ENCODE measurements around the gene ZBTB5. TPM values are rescaled to one million over a fixed set of nuclear protein-coding genes. Genes with fewer than 3 reads are reported as not detected.

ZBTB5 gene
- total and polyA plus RNA-seq, 2 of the 8 experiments (the other 6 are each of a cell fraction or from before 2014, with no cell fraction given) = 13.3 to 14.5 TPM

DNA sequence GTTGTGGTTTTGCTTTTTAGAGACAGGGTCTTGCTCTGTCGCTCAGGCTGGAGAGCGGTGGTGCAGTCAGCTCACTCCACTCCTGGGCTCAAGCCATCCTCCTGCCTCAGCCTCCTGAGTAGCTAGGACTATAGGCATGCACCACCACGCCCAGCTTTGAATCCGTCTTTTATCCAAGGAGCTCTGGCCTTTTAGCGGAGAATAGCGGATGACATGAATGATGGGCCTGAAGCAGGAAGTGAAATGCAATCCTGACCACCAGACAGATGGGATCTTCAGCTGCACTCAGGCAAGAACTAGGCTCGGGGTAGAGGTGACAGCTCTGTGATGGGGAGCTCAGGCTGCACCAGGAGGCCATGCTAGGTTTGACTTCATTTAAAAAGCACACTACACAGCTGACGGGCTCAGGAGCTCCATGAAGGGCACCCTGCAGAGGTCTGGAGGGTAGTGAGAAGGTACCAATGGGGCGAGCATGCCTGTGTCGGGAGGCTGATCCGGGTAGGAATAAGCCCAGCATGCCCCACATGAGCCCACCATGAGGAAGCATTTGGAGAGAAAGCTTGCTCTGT lies 42.4 kb upstream of the ZBTB5 start:
- CTCF ChIA-PET (ENCODE audit: partially characterized antibody) = interaction anchor here (1.3 to 6.5 kb wide), 5 partner anchors 8 to 59 kb away, joined by 4 to 39 read pairs (median 5); partner anchors contain the start of gene POLR1E
- peaks cover 2 to 30% (median 18%) of the 10 kb centered on the region in 4 experiments; a peak in 7 of 8 replicates for H3K36me3 ChIP-seq (ENCODE audit: control insufficient read depth in 2 of 4, insufficient read depth in 4 of 4, low read length in 3 of 4)
- POLR2A ChIA-PET (ENCODE audit: partially characterized antibody) = interaction anchor here (1.2 to 2.7 kb wide), 5 partner anchors 9 to 42 kb away, joined by 3 to 12 read pairs (median 8); partner anchors contain the start of genes POLR1E and ZBTB5
- TF ChIP-seq YY1 (IDR thresholded peaks at IDR 0.05; ENCODE audit: low read depth, low read length) = no peak
- no peak for TF ChIP-seq KDM4A (IDR thresholded peaks at IDR 0.05; ENCODE audit: low read depth, low read length, severe bottlenecking)
- TF ChIP-seq POLR2A (IDR thresholded peaks at IDR 0.05; ENCODE audit: control extremely low read depth in 1 of 2, low read depth in 2 of 2, low read length in 2 of 2) = no peak
- no peak for TF ChIP-seq SP4 (IDR thresholded peaks at IDR 0.05; ENCODE audit: low read length)

More for the DNA sequence above, 42.4 kb upstream of the ZBTB5 start:
- Histone ChIP-seq H2AK5ac (ENCODE audit: low read depth, low read length) (no peak overlapping the region), H3K23me2 (ENCODE audit: low read depth, low read length) (no peaks in the 10 kb centered on the region), H4K5ac (ENCODE audit: insufficient read length, low read depth, low read length) (no peak overlapping the region), H3K9me3 (ENCODE audit: insufficient read depth in 2 of 2, low read depth in 1 of 2, low read length in 1 of 2) (no peaks in the 10 kb centered on the region), H2BK12ac (ENCODE audit: low read depth, low read length) (no peak overlapping the region), H3K23ac (ENCODE audit: insufficient read length) (no peak overlapping the region), H3K27me3 (replicated peaks in 1 of 4; ENCODE audit: control insufficient read depth in 3 of 4, extremely low read depth in 1 of 4, insufficient read depth in 3 of 4, low read length in 3 of 4) (no peaks in the 10 kb centered on the region), H2BK120ac (replicated peaks; ENCODE audit: low read depth, low read length) (no peak overlapping the region), H3K4me2 (ENCODE audit: insufficient read depth in 1 of 2, low read depth in 2 of 2, low read length in 2 of 2) (no peak overlapping the region), H3K4me3 (ENCODE audit: extremely low read depth in 1 of 4, insufficient read depth in 2 of 4, low read depth in 3 of 4, low read length in 4 of 4) (no peak overlapping the region), H3K18ac (ENCODE audit: extremely low read depth, low read length) (no peak overlapping the region), H3K4me1 (replicated peaks in 1 of 4; ENCODE audit: control insufficient read depth in 3 of 4, insufficient read depth in 4 of 4, low read length in 3 of 4) (no peaks in the 10 kb centered on the region; a peak in 2 of 7 replicates), H4K91ac (replicated peaks; ENCODE audit: insufficient read length, low read length) (no peak overlapping the region), H2BK20ac (ENCODE audit: low read length) (no peak overlapping the region), H3K79me1 (ENCODE audit: low read depth, low read length) (no peaks in the 10 kb centered on the region; the same call in 1 of the 2 replicates), H2BK15ac (ENCODE audit: low read length) (no peak overlapping the region), H3K56ac (replicated peaks; ENCODE audit: insufficient read length, low read depth, low read length) (no peak overlapping the region), H3K9ac (replicated peaks in 1 of 4; ENCODE audit: extremely low read depth in 1 of 4, low read depth in 3 of 4, low read length in 3 of 4) (no peak overlapping the region), H4K20me1 (replicated peaks in 1 of 2; ENCODE audit: control insufficient read depth in 1 of 2, insufficient read depth in 2 of 2, low read length in 2 of 2) (peaks cover 6 to 10% of the 10 kb centered on the region in 2 experiments), H3K4ac (replicated peaks; ENCODE audit: insufficient read length, low read depth, low read length) (no peak overlapping the region), H2BK5ac (ENCODE audit: low read depth, low read length) (no peak overlapping the region), H3K27ac (ENCODE audit: low read depth, low read length) (no peak overlapping the region), H3K14ac (ENCODE audit: insufficient read length) (no peak overlapping the region), H2AFZ (ENCODE audit: low read length) (no peak overlapping the region), H3K79me2 (ENCODE audit: control insufficient read depth in 1 of 2, insufficient read depth in 2 of 2, low read length in 2 of 2) (no peaks in the 10 kb centered on the region), H4K8ac (ENCODE audit: extremely low read depth, insufficient read depth, low read length) (no peak overlapping the region; the same call in 1 of the 2 replicates)
- 89% methylated on average over 11 of the region's 11 CpGs; no CpG with 5 or more reads in 1 of the 2 experiments for WGBS, 2 experiments (ENCODE audit: extremely low coverage in 1 of 2, insufficient coverage in 1 of 2, insufficient read length in 1 of 2, insufficient replicate concordance in 2 of 2, low coverage in 1 of 2, low lambda C conversion rate in 2 of 2, missing lambda C conversion rate in 1 of 2)
- FAIRE-seq (no peak), DNase-seq (ENCODE audit: low read depth in 1 of 2, low spot score in 2 of 2) (no peak)

All from H1 (cell line).